KMS-11 (cell line): Measurements from ENCODE around the gene CARF.
"Not testable (repeated sequence)": the region's sequence is repeated elsewhere in the genome, so short reads cannot be mapped to it uniquely, and the experiment has no call there.

Experiments
- H2AFZ ChIP-seq: fragments of 200-600 bp; sonication (generic); 2 replicates; pipeline ENCODE4 v1.6.1; 2016; ENCODE audit warnings: antibody characterized with exemption, mixed run types, low read depth
- H3K27ac ChIP-seq: fragments of 200-600 bp; sonication (generic); 2 replicates; pipeline ENCODE4 v1.6.1; 2016; ENCODE audit warnings: mild to moderate bottlenecking, mixed run types
- H3K27me3 ChIP-seq: fragments of 200-600 bp; sonication (generic); 2 replicates; pipeline ENCODE4 v1.6.1; 2017; ENCODE audit warnings: mild to moderate bottlenecking, low read depth, mixed run types, moderate library complexity; ENCODE audit not compliant: insufficient read depth
- H3K36me3 ChIP-seq: fragments of 200-600 bp; sonication (generic); 2 replicates; pipeline ENCODE4 v1.6.1; 2017; ENCODE audit warnings: mild to moderate bottlenecking, mixed run types; ENCODE audit not compliant: insufficient read depth
- H3K4me1 ChIP-seq: fragments of 200-600 bp; sonication (generic); 2 replicates; pipeline ENCODE4 v1.6.1; 2016; ENCODE audit warnings: mild to moderate bottlenecking, low read depth, mixed run types; ENCODE audit not compliant: poor library complexity, severe bottlenecking
- H3K4me2 ChIP-seq: fragments of 200-600 bp; sonication (generic); 2 replicates; pipeline ENCODE4 v1.7.0; 2016; ENCODE audit warnings: mild to moderate bottlenecking, mixed run types
- H3K4me3 ChIP-seq: fragments of 200-600 bp; sonication (generic); IDR thresholded peaks from 2 replicates; pipeline ENCODE4 v1.6.1; 2017; ENCODE audit warnings: low read depth, low read length, mixed read lengths; ENCODE audit not compliant: insufficient read depth
- H3K79me2 ChIP-seq: fragments of 200-600 bp; sonication (generic); 2 replicates; pipeline ENCODE4 v1.6.1; 2016; ENCODE audit warnings: low read depth, mixed run types; ENCODE audit not compliant: insufficient read depth
- H3K9ac ChIP-seq: fragments of 200-600 bp; sonication (generic); 2 replicates; pipeline ENCODE4 v1.6.1; 2016; ENCODE audit warnings: mild to moderate bottlenecking, mixed run types
- H4K20me1 ChIP-seq: fragments of 200-600 bp; sonication (generic); 2 replicates; pipeline ENCODE4 v1.6.1; 2016; ENCODE audit warnings: mild to moderate bottlenecking, mixed run types; ENCODE audit not compliant: insufficient read depth
- CTCF ChIP-seq: fragments of 200-600 bp; sonication (generic); conservative IDR thresholded peaks from 2 replicates; pipeline ENCODE4 v1.6.1; 2017; ENCODE audit warnings: low read depth, mild to moderate bottlenecking, antibody characterized with exemption, low read length, moderate library complexity, mixed read lengths

CARF gene

DNA sequence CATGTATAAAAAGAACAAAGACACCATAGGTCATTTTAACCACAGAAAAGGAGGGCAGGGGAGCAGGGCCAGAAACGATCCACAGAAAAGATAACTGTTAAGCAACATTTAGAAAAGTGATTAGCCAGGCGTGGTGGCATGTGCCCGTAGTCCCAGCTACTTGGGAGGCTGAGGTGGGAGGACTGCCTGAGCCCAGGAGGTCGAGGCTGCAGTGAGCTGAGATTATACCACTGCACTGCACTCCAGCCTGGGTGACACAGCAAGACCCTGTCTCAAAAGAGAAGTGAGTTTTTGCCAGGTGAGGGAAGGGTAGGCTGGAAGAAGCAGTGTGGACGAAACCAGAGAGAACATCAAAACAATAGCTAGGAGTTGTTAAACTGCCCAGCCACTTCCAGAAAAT, 3.9 kb upstream of the CARF start:
- no peak overlapping the region for H3K4me2 ChIP-seq
- H3K36me3 ChIP-seq: peaks cover 3% of the 10 kb centered on the region
- no peak overlapping the region for H3K4me3 ChIP-seq
- H3K79me2 ChIP-seq: peaks cover 62% of the 10 kb centered on the region
- no peak overlapping the region for H3K9ac ChIP-seq
- peaks cover 22% of the 10 kb centered on the region for H3K4me1 ChIP-seq
- no peak for TF ChIP-seq CTCF
- H3K27me3 ChIP-seq: no peaks in the 10 kb centered on the region
- no peaks in the 10 kb centered on the region for H4K20me1 ChIP-seq
- no peak overlapping the region for H3K27ac ChIP-seq
- H2AFZ ChIP-seq: no peak overlapping the region

GRCh38 chr2:202909394-202910192, 2.5 kb upstream of the CARF start:
- Histone ChIP-seq H2AFZ (no peak overlapping the region), H3K27me3 (no peaks in the 10 kb centered on the region), H3K79me2 (peaks cover 56% of the 10 kb centered on the region), H3K27ac (no peak overlapping the region), H3K4me2 (peak overlapping the region; percentile 60), H3K9ac (no peak overlapping the region), H3K4me1 (peaks cover 18% of the 10 kb centered on the region), H4K20me1 (no peaks in the 10 kb centered on the region), H3K36me3 (peaks cover 3% of the 10 kb centered on the region), H3K4me3 (no peak overlapping the region)
- TF ChIP-seq CTCF: no peak

GRCh38 chr2:202910250-202910649, 1.8 kb upstream of the CARF start:
- not testable (repeated sequence) for H3K9ac ChIP-seq, H2AFZ ChIP-seq, H3K27ac ChIP-seq, H3K36me3 ChIP-seq, H3K4me3 ChIP-seq, H3K27me3 ChIP-seq, H4K20me1 ChIP-seq
- H3K4me1 ChIP-seq: peaks cover 16% of the 10 kb centered on the region
- H3K79me2 ChIP-seq: peaks cover 54% of the 10 kb centered on the region
- H3K4me2 ChIP-seq: peak overlapping the region; percentile 60

- Histone ChIP-seq H4K20me1 (no peaks in the 10 kb centered on the region), H3K4me3 (no peak overlapping the region), H3K79me2 (peaks cover 50% of the 10 kb centered on the region), H3K27me3 (no peaks in the 10 kb centered on the region), H3K27ac (peak overlapping the region; percentile 71; the same call in 1 of the 2 replicates), H2AFZ (no peak overlapping the region), H3K4me2 (peak overlapping the region; percentile 60), H3K4me1 (peaks cover 16% of the 10 kb centered on the region), H3K9ac (peak overlapping the region; percentile 91), H3K36me3 (peaks cover 3% of the 10 kb centered on the region)
- no peak for TF ChIP-seq CTCF
Observed at GRCh38 chr2:202910698-202911097, 1.4 kb upstream of the CARF start.

GRCh38 chr2:202911203-202911511, 918 bp upstream of the CARF start:
- TF ChIP-seq CTCF: no peak
- Histone ChIP-seq H3K79me2 (peaks cover 46% of the 10 kb centered on the region), H3K27me3 (no peaks in the 10 kb centered on the region), H3K4me1 (peaks cover 16% of the 10 kb centered on the region), H2AFZ (peak overlapping the region; percentile 71), H3K36me3 (peaks cover 3% of the 10 kb centered on the region), H4K20me1 (no peaks in the 10 kb centered on the region), H3K27ac (peak overlapping the region; percentile 71), H3K4me3 (peak overlapping the region; percentile 16), H3K9ac (peak overlapping the region; percentile 91), H3K4me2 (peak overlapping the region; percentile 60)

GRCh38 chr2:202912342-202913201, 497 bp downstream of the CARF start:
- peaks cover 40% of the 10 kb centered on the region for H3K79me2 ChIP-seq
- peak overlapping the region; percentile 71 for H3K27ac ChIP-seq
- H2AFZ ChIP-seq: peak overlapping the region; percentile 37; the same call in 1 of the 2 replicates
- not testable (repeated sequence) for H4K20me1 ChIP-seq, H3K36me3 ChIP-seq, H3K4me3 ChIP-seq, H3K27me3 ChIP-seq
- peaks cover 16% of the 10 kb centered on the region for H3K4me1 ChIP-seq
- H3K9ac ChIP-seq: peak overlapping the region; percentile 91; the same call in 1 of the 2 replicates
- H3K4me2 ChIP-seq: peak overlapping the region; percentile 67
